ENCODE data around the gene TMED6.
A peak's percentile ranks its signal among the peaks of the same experiment; 100 is the strongest.

TMED6 gene

GRCh38 chr16:69351309-69352027 lies at the start of gene TMED6:
TSS of gene TMED6 (minus strand) at chr16:69351786. CDS start at chr16:69351753, 33 bp downstream.
- H3K4me3 Mint-ChIP-seq: no peak within 1 kb of the TSS
- peaks cover 28% of the 10 kb centered on the region for H3K36me3 Mint-ChIP-seq (ENCODE audit: low read depth)
- H3K27ac Mint-ChIP-seq: no peak within 1 kb of the TSS
- no peaks in the 10 kb centered on the region for H3K4me1 Mint-ChIP-seq (ENCODE audit: low read depth)
- no peaks in the 10 kb centered on the region for H3K9me3 Mint-ChIP-seq
- no peak for DNase-seq (ENCODE audit: low spot score)
- H3K27me3 Mint-ChIP-seq (ENCODE audit: low read depth): no peaks in the 10 kb centered on the region

GRCh38 chr16:69399361-69399760 lies 47.8 kb upstream of the TMED6 start:
- DNase-seq (ENCODE audit: low spot score): no peak

GRCh38 chr16:69397821-69398521 lies 46.4 kb upstream of the TMED6 start:
- no peak overlapping the region for H3K4me3 Mint-ChIP-seq
- H3K9me3 Mint-ChIP-seq: no peaks in the 10 kb centered on the region
- peaks cover 4% of the 10 kb centered on the region for H3K27me3 Mint-ChIP-seq (ENCODE audit: low read depth)
- no peaks in the 10 kb centered on the region for H3K36me3 Mint-ChIP-seq (ENCODE audit: low read depth)
- H3K4me1 Mint-ChIP-seq (ENCODE audit: low read depth): peaks cover 17% of the 10 kb centered on the region
- H3K27ac Mint-ChIP-seq: no peak overlapping the region
- no peak for DNase-seq (ENCODE audit: low spot score)

More at GRCh38 chr16:69399361-69399760, 47.8 kb upstream of the TMED6 start:
- no peak overlapping the region for H3K27ac Mint-ChIP-seq
- H3K36me3 Mint-ChIP-seq (ENCODE audit: low read depth): no peaks in the 10 kb centered on the region
- H3K27me3 Mint-ChIP-seq (ENCODE audit: low read depth): no peaks in the 10 kb centered on the region
- H3K4me3 Mint-ChIP-seq: no peak overlapping the region
- H3K9me3 Mint-ChIP-seq: no peaks in the 10 kb centered on the region
- H3K4me1 Mint-ChIP-seq (ENCODE audit: low read depth): peaks cover 17% of the 10 kb centered on the region

GRCh38 chr16:69396187-69397061 lies 44.8 kb upstream of the TMED6 start:
- DNase-seq (ENCODE audit: low spot score): peak; percentile 61
- H3K4me1 Mint-ChIP-seq (ENCODE audit: low read depth): peaks cover 12% of the 10 kb centered on the region
- peaks cover 4% of the 10 kb centered on the region for H3K27me3 Mint-ChIP-seq (ENCODE audit: low read depth)
- H3K9me3 Mint-ChIP-seq: no peaks in the 10 kb centered on the region
- H3K36me3 Mint-ChIP-seq (ENCODE audit: low read depth): no peaks in the 10 kb centered on the region
- H3K4me3 Mint-ChIP-seq: peak overlapping the region; percentile 19
- peak overlapping the region; percentile 27 for H3K27ac Mint-ChIP-seq

- H3K4me3 Mint-ChIP-seq: peak overlapping the region; percentile 19
- H3K9me3 Mint-ChIP-seq: no peaks in the 10 kb centered on the region
- peaks cover 12% of the 10 kb centered on the region for H3K4me1 Mint-ChIP-seq (ENCODE audit: low read depth)
- H3K27ac Mint-ChIP-seq: peak overlapping the region; percentile 27
- H3K36me3 Mint-ChIP-seq (ENCODE audit: low read depth): no peaks in the 10 kb centered on the region
- DNase-seq (ENCODE audit: low spot score): no peak
- H3K27me3 Mint-ChIP-seq (ENCODE audit: low read depth): peaks cover 4% of the 10 kb centered on the region
Measured at GRCh38 chr16:69395859-69396186, 44.2 kb upstream of the TMED6 start.

GRCh38 chr16:69393898-69394849 lies 42.6 kb upstream of the TMED6 start:
- Mint-ChIP-seq H3K4me3 (no peak overlapping the region), H3K4me1 (ENCODE audit: low read depth) (peaks cover 10% of the 10 kb centered on the region), H3K27ac (no peak overlapping the region), H3K36me3 (ENCODE audit: low read depth) (no peaks in the 10 kb centered on the region), H3K9me3 (no peaks in the 10 kb centered on the region), H3K27me3 (ENCODE audit: low read depth) (peaks cover 4% of the 10 kb centered on the region)
- no peak for DNase-seq (ENCODE audit: low spot score)

GRCh38 chr16:69386596-69386995 lies 35.0 kb upstream of the TMED6 start:
- peak overlapping the region; percentile 86 for H3K4me3 Mint-ChIP-seq
- peaks cover 25% of the 10 kb centered on the region for H3K4me1 Mint-ChIP-seq (ENCODE audit: low read depth)
- no peaks in the 10 kb centered on the region for H3K27me3 Mint-ChIP-seq (ENCODE audit: low read depth)
- peaks cover 24% of the 10 kb centered on the region for H3K36me3 Mint-ChIP-seq (ENCODE audit: low read depth)
- DNase-seq (ENCODE audit: low spot score): no peak
- no peak overlapping the region for H3K27ac Mint-ChIP-seq
- H3K9me3 Mint-ChIP-seq: no peaks in the 10 kb centered on the region

GRCh38 chr16:69384974-69385373 lies 33.4 kb upstream of the TMED6 start:
- no peak for DNase-seq (ENCODE audit: low spot score)

GRCh38 chr16:69382421-69382820 lies 30.8 kb upstream of the TMED6 start:
- Mint-ChIP-seq H3K4me1 (ENCODE audit: low read depth) (peaks cover 27% of the 10 kb centered on the region), H3K27me3 (ENCODE audit: low read depth) (no peaks in the 10 kb centered on the region), H3K36me3 (ENCODE audit: low read depth) (peaks cover 44% of the 10 kb centered on the region), H3K9me3 (no peaks in the 10 kb centered on the region), H3K27ac (no peak overlapping the region), H3K4me3 (no peak overlapping the region)
- DNase-seq (ENCODE audit: low spot score): no peak

More at GRCh38 chr16:69384974-69385373, 33.4 kb upstream of the TMED6 start:
- Mint-ChIP-seq H3K27ac (peak overlapping the region; percentile 99), H3K27me3 (ENCODE audit: low read depth) (no peaks in the 10 kb centered on the region), H3K9me3 (no peaks in the 10 kb centered on the region), H3K36me3 (ENCODE audit: low read depth) (peaks cover 32% of the 10 kb centered on the region), H3K4me3 (peak overlapping the region; percentile 97), H3K4me1 (ENCODE audit: low read depth) (peaks cover 25% of the 10 kb centered on the region)

GRCh38 chr16:69381231-69381630 lies 29.6 kb upstream of the TMED6 start:
- no peak for DNase-seq (ENCODE audit: low spot score)
- no peak overlapping the region for H3K27ac Mint-ChIP-seq
- peaks cover 44% of the 10 kb centered on the region for H3K36me3 Mint-ChIP-seq (ENCODE audit: low read depth)
- H3K9me3 Mint-ChIP-seq: no peaks in the 10 kb centered on the region
- H3K4me3 Mint-ChIP-seq: no peak overlapping the region
- no peaks in the 10 kb centered on the region for H3K27me3 Mint-ChIP-seq (ENCODE audit: low read depth)
- peaks cover 27% of the 10 kb centered on the region for H3K4me1 Mint-ChIP-seq (ENCODE audit: low read depth)

GRCh38 chr16:69378760-69379159 lies 27.2 kb upstream of the TMED6 start:
- Mint-ChIP-seq H3K4me3 (no peak overlapping the region), H3K4me1 (ENCODE audit: low read depth) (peaks cover 16% of the 10 kb centered on the region)

GRCh38 chr16:69378036-69378435 lies 26.4 kb upstream of the TMED6 start:
- Mint-ChIP-seq H3K9me3 (no peaks in the 10 kb centered on the region), H3K4me3 (no peak overlapping the region), H3K27ac (no peak overlapping the region), H3K4me1 (ENCODE audit: low read depth) (peaks cover 11% of the 10 kb centered on the region), H3K36me3 (ENCODE audit: low read depth) (peaks cover 39% of the 10 kb centered on the region), H3K27me3 (ENCODE audit: low read depth) (no peaks in the 10 kb centered on the region)
- no peak for DNase-seq (ENCODE audit: low spot score)

More at GRCh38 chr16:69378760-69379159, 27.2 kb upstream of the TMED6 start:
- no peak overlapping the region for H3K27ac Mint-ChIP-seq
- H3K36me3 Mint-ChIP-seq (ENCODE audit: low read depth): peaks cover 41% of the 10 kb centered on the region
- H3K27me3 Mint-ChIP-seq (ENCODE audit: low read depth): no peaks in the 10 kb centered on the region
- no peaks in the 10 kb centered on the region for H3K9me3 Mint-ChIP-seq
- no peak for DNase-seq (ENCODE audit: low spot score)

Measured in T-helper 2 cell treated with Interferon-gamma antibody and Interleukin-4, amounts not matched to agents 5 μg/mL and 100 μg/mL, for 36 hours (primary cell).